ENCODE results near the gene POLG. TPM values are rescaled to one million over a fixed set of nuclear protein-coding genes. Genes with fewer than 3 reads are reported as not detected.

Gene POLG
- total RNA-seq, 1 experiment from 2014 or later: 60.3 TPM

DNA sequence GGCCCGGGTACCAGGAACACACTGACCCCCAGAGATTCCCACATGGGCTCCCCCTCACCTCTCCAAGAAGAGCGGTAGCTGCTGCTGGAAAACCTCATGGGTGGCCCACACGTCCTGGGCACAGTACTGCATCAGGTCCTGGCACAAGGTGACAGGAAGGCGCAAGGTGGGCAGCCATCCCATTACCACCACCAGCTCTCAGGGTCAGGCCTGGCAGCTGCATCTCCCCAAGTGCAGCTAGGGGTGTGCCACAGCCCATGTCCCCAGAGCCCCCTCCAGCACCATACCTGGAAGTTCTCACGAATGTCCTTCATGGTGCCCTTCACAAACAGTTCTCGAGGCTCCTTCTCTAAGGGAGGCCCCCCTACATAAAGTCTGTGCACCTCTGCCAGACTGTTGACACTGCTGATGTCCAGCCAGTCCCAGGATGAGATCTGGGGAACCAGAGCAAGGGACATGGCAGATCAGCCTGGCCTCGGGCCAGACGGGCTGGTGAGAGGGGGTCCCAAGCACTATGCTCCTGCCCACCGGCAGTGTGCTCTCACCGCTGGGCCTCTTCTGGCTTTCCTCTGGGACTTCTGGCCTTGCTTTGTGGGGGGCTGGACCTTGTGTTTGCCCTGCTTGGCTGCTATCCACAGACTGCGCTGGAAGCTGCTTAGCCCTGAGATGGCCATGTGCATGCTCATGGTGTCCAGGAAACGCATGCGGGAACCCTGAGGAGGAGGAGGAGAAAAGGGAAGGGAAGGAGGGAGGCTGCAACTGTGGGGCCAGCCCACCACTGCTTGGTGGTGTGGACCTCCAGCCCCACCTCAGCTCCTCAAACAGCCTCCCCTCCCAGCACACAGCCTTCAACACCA is 6.0 kb downstream of the POLG start:
- H3K4me3 Mint-ChIP-seq: no peak overlapping the region
- H3K79me1 ChIP-seq (ENCODE audit: insufficient read depth, low read depth, low read length, poor library complexity, severe bottlenecking): no peaks in the 10 kb centered on the region
- H3K4me2 ChIP-seq (ENCODE audit: insufficient read depth, insufficient read length, low read length): no peak overlapping the region
- H3K18ac ChIP-seq (ENCODE audit: insufficient read length, low read depth, low read length): no peak overlapping the region
- H3K9me3 Mint-ChIP-seq: no peaks in the 10 kb centered on the region; a peak in 1 of 5 replicates
- no peak overlapping the region for H3T11ph ChIP-seq (ENCODE audit: low read length)
- H3K79me2 ChIP-seq (ENCODE audit: insufficient read depth, low read length): no peaks in the 10 kb centered on the region
- WGBS (ENCODE audit: extremely low coverage, insufficient read length, low lambda C conversion rate): no CpG with 5 or more reads among the region's 13 CpGs
- no peak overlapping the region for H2BK120ac ChIP-seq (ENCODE audit: low read depth, low read length, poor library complexity, severe bottlenecking)
- H3K23me2 ChIP-seq (ENCODE audit: insufficient read length, low read depth, low read length, poor library complexity, severe bottlenecking): no peaks in the 10 kb centered on the region
- no peak overlapping the region for H3K56ac ChIP-seq (ENCODE audit: insufficient read length, low read depth, low read length)
- H3K27ac Mint-ChIP-seq: no peak overlapping the region
- peaks cover 68 to 93% (median 89%) of the 10 kb centered on the region in 3 experiments for H3K36me3 Mint-ChIP-seq (ENCODE audit: insufficient read depth in 1 of 3, low read depth in 3 of 3)
- DNase-seq: no peak
- H3K9ac ChIP-seq (ENCODE audit: extremely low read depth, insufficient read length, low read length): no peak overlapping the region
- no peak overlapping the region for H2BK5ac ChIP-seq (ENCODE audit: insufficient read length, low read length)
- H3K23ac ChIP-seq (ENCODE audit: insufficient read length, low read depth, low read length): no peak overlapping the region
- no peaks in the 10 kb centered on the region for H4K20me1 ChIP-seq (ENCODE audit: control insufficient read depth, insufficient read depth, insufficient read length)
- H4K91ac ChIP-seq (ENCODE audit: insufficient read length, low read depth, low read length): no peak overlapping the region
- no peak overlapping the region for H3K14ac ChIP-seq (ENCODE audit: insufficient read depth, low read length)
- H4K8ac ChIP-seq (replicated peaks; ENCODE audit: insufficient read length, low read depth, low read length): no peak overlapping the region
- H2BK20ac ChIP-seq (ENCODE audit: low read depth, low read length, poor library complexity, severe bottlenecking): no peak overlapping the region
- no peak overlapping the region for H4K5ac ChIP-seq (ENCODE audit: insufficient read length, low read depth, low read length)
- H3K4me1 ChIP-seq (ENCODE audit: insufficient read depth, low read length): no peaks in the 10 kb centered on the region
- no peak overlapping the region for H2BK12ac ChIP-seq (ENCODE audit: insufficient read length, low read depth, low read length)
- H3K9me3 ChIP-seq (ENCODE audit: control insufficient read depth, low read depth, low read length): no peaks in the 10 kb centered on the region
- no peak overlapping the region for H2AFZ ChIP-seq (ENCODE audit: low read length)
- no peak overlapping the region for H3K4ac ChIP-seq (ENCODE audit: low read depth, low read length)
- H3K27me3 Mint-ChIP-seq (ENCODE audit: low read depth): no peaks in the 10 kb centered on the region
- no peak overlapping the region for H2AK5ac ChIP-seq (ENCODE audit: insufficient read length, low read length)
- no peak overlapping the region for H2BK15ac ChIP-seq (ENCODE audit: low read depth, low read length)
- H3K27ac ChIP-seq (ENCODE audit: insufficient read length, low read depth, low read length): no peak overlapping the region
- H3K27me3 ChIP-seq (ENCODE audit: insufficient read depth, low read length): no peaks in the 10 kb centered on the region
- peaks cover 15 to 17% of the 10 kb centered on the region in 2 experiments for H3K4me1 Mint-ChIP-seq
- no peak for TF ChIP-seq CTCF (conservative IDR thresholded peaks at IDR 0.05)
